NCI-H1417 (cell line): ENCODE results near the gene VPS35L.

Experiments used
- DNase-seq, 3 experiments: peaks; one replicate each; lab custom pipeline; 2025; lab: John Stamatoyannopoulos, UW

VPS35L gene, protein sequence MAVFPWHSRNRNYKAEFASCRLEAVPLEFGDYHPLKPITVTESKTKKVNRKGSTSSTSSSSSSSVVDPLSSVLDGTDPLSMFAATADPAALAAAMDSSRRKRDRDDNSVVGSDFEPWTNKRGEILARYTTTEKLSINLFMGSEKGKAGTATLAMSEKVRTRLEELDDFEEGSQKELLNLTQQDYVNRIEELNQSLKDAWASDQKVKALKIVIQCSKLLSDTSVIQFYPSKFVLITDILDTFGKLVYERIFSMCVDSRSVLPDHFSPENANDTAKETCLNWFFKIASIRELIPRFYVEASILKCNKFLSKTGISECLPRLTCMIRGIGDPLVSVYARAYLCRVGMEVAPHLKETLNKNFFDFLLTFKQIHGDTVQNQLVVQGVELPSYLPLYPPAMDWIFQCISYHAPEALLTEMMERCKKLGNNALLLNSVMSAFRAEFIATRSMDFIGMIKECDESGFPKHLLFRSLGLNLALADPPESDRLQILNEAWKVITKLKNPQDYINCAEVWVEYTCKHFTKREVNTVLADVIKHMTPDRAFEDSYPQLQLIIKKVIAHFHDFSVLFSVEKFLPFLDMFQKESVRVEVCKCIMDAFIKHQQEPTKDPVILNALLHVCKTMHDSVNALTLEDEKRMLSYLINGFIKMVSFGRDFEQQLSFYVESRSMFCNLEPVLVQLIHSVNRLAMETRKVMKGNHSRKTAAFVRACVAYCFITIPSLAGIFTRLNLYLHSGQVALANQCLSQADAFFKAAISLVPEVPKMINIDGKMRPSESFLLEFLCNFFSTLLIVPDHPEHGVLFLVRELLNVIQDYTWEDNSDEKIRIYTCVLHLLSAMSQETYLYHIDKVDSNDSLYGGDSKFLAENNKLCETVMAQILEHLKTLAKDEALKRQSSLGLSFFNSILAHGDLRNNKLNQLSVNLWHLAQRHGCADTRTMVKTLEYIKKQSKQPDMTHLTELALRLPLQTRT

GRCh38 chr16:19555186-19555937 is at the start of gene VPS35L:
Gene VPS35L (plus strand): TSS chr16:19555703. CDS start chr16:19555730, 27 bp downstream.
- DNase-seq: peak; percentile 89 to 98 (median 96)

- DNase-seq: no peak
Observed at GRCh38 chr16:19506965-19507364, 48.5 kb upstream of the VPS35L start.

DNA sequence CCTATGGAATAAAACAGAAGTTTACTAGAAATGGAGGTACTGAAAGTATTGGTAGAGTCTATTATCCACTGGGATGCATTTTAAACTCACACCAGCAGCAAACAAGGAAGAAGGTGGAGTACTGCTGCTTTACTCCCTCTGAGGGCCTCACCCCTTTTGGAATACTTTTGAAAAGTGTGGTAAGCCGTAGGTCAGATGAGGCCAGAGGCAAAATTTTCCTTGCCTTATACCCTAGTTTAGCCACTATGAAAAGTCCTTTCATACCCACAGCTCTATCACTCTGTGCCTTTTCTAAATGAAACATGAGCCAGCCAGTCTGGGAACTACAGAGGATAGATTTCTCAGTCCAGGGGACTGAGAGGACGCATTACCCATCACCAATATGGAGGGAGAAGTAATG is 47.6 kb upstream of the VPS35L start:
- DNase-seq: no peak

GRCh38 chr16:19512297-19512696 is 43.2 kb upstream of the VPS35L start:
- DNase-seq: no peak

DNA sequence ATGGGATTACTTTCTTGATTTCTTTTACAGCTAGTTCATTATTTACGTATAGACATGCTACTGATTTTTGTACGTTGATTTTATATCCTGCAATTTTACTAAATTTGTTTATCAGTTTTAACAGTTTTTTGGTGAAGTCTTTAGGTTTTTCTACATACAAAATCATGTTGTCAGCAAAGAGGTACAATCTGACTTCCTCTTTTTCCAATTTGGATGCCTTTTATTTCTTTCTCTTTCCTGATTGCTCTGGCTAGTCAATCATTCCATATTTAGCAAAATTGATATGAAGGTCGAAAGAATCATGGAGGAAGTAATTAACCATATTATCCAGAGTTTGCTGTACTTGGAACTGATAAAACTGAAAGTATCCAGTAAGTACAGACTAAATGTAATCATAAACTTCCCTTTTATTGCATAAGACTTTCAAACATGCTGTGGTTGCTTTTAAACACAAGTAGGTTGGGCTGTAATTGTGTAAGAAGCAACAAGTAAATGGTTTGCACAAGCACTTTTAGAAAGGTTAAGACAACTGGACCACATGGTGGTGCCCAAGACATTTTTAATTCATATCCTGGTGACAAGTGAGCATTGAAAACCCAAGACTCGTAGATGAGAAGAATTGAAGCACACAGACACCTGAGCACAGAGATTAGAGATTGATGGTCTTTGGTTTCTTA is 42.0 kb upstream of the VPS35L start:
- no peak for DNase-seq

DNA sequence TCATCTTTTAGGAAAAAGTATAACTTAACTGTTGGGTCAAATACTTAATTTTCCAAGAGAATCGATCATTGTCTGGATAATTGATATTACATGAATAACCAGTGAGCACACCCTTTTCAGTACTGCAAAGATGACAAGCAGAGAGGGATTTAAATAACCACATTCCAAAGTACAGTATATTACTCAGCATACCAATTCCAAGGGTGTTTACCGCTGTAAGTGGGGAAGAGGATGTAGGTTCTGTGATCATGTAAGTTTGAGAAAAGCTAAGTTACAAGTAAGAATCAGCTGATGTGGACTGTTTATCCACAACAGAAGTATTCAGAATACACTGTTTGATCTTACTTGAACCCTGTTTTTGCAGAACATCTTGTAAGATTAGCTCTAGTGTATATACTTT is 39.7 kb upstream of the VPS35L start:
- no peak for DNase-seq

GRCh38 chr16:19517424-19518089 is 37.9 kb upstream of the VPS35L start:
- no peak for DNase-seq

DNA sequence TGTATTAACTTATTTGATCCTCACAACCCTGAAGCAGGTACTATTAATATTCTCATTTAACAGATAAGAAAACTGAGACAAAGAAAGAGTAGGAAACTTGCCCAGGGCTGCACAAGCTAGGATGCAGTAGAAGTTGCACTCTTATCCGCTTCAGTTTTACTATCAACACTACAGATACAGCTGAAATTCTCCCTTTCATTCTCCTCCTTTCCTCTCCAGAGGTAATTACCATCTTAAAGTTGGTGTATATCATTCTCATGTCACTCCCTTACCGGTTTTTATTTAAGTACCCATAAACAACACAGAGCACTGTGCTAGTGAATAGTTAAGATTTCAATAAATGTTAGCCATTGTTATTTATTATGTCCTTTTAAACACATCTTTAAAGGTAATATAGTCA is 37.1 kb upstream of the VPS35L start:
- no peak for DNase-seq

DNA sequence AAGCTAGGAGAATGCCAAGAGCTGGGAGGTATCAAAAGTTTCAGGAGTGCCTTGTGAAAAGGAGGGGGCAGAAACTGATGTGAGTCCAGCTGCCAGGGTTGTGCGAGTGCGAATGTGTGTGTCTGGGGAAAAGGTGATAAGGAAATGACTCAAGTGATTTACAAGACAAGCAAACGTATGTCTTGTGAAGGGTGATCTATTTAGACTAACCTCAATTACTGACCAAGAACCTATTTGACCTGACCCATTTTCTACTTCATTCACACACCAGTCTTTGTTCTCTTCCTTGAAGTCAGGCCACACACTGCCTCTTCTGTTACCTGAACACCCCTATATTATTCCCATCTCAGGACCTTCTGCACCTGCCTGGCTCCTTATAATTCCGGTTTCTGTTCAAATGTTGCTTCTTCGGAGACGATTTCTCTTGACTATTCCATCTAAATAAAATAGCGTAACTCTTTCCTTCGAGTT is 34.6 kb upstream of the VPS35L start:
- DNase-seq: peak in 1 of 3 experiments; percentile 45

- peak; percentile 84 to 96 (median 93) for DNase-seq
Observed at GRCh38 chr16:19521471-19522396, 33.8 kb upstream of the VPS35L start, which contains the start of gene GDE1. Gene GDE1 (minus strand): TSS chr16:19522098. CDS start chr16:19521964, 134 bp downstream.

DNA sequence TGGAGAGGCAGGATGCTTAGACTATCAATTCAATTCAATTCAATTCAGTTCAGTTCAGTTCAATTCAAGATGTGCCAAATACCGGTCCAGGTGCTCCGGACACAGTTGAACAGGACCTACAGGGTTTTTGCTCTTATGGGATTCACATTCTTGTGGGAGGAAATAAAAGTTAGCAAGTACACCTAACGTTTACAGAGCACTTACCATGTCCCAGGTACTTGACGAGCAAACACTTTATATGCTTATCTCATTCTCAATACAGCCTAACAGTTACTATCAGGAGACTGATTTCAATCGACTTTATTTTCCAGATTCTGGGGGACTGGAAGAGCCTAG is 33.1 kb upstream of the VPS35L start:
- peak in 1 of 3 experiments; percentile 33 for DNase-seq

GRCh38 chr16:19522760-19523159 is 32.7 kb upstream of the VPS35L start:
- no peak for DNase-seq

DNA sequence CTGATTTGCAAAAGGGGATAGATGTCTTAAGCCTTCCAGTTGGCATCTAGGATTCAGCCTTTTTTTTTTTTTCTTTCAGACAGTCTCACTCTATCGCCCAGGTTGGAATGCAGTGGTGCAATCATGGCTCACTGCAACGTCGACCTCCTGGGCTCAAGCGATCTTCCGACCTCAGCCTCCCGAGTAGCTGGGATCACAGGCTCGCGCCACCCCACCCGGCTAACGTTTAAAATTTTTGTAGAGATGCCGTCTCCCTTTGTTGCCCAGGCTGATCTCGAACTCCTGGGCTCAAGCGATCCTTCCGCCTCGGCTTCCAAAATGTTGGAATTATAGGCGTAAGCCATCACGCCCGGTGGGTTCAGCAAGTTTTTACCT is 32.3 kb upstream of the VPS35L start:
- no peak for DNase-seq

DNA sequence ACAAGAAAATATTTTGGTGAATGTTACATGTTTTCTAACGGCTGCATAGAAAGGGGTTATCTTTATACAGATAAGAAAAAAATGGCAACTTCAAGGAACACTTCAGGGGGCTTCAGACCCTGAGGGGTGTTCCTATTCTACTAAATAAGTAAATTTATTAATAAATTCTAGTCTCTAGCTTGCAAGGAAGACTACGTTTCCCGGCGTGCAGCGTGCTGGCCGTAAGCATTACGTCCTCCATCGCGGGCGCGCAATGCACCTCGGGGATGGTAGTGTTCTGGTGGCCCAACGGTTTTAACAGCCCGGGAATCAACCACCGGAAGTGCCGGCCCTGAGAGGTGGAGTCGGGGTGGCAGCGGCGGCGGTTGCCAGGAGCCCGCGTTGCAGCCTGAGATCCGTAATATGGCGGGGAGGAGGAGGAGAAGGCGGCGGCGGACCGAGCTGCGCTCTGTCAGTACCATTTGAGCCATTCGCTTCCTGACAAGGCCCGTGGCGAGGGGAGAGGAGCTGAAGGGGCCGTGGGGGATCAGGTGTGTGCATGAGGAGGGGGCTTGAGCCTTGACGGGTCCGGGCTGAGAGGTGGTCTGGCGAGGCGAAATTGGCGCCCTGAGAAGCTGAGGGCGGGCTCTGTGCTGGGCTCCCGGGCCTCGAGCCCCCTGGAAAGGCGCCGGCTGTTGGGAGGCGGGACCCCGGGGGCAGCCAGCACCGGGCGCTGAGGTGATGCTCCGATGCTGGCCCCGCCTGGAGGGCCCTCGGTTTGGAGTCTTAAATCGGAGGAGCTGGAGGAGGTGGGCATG is 31.7 kb upstream of the VPS35L start, which contains the start of gene CCP110:
TSS of gene CCP110 (plus strand) at position 384 of the 797 bp plus-strand sequence. CDS start 3,940 bp downstream, outside the sequence.
- peak; percentile 88 to 97 (median 92) for DNase-seq

- peak in 2 of 3 experiments; percentile 60 for DNase-seq
Observed at GRCh38 chr16:19524356-19524615, 31.2 kb upstream of the VPS35L start.

DNA sequence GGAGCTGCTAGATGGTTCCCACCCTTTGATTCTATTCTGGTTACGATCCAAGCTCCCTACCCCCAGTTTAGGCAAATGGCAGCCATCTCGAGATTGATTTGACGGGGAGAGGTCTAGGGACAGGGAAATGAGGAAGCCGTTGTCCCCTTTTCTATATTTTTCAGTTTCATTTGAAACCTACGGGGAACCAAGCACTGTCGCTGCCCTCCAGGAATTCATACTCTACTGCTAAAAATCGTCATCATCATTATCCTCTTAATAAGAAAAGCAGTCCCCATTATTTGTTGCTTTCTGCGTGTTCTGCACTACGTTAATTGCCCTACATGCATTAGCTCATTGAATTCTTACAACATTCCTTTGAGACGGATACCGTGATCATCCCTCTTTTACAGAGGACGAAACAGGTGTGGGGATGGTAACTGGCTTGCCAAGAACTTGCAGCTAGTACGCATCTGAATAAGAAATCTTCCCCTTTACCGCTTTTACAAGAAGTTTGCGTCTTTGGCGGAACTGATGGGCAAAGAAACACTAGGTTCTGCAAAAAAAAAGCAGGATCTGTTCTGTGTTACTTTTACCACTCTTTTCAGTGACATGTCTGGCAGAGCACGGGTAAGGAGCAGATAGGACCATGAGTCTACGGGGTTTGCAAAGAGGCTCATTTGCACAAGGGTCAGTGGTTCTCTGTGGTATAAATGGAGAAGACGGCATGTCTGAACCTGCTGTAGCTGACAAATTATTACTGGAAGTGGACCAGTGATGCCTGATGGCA is 30.7 kb upstream of the VPS35L start:
- DNase-seq: peak; percentile 22 to 70 (median 62)

DNA sequence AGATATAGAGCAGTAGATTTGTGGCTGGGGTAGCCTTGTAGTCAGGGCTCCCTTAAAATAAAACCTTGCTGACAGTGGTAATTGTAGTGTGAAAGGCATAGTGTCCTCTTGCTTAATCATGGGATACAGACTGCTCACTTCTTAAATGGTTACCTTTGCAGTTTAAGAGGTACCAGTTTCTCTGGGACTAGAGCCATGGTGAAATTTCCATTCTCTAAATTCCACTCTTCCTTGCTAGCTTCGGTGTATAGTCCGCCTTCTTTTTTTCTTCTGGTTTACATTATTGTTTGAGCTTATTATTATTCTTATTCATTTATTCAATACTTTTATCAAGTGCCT is 30.1 kb upstream of the VPS35L start:
- DNase-seq: no peak

DNA sequence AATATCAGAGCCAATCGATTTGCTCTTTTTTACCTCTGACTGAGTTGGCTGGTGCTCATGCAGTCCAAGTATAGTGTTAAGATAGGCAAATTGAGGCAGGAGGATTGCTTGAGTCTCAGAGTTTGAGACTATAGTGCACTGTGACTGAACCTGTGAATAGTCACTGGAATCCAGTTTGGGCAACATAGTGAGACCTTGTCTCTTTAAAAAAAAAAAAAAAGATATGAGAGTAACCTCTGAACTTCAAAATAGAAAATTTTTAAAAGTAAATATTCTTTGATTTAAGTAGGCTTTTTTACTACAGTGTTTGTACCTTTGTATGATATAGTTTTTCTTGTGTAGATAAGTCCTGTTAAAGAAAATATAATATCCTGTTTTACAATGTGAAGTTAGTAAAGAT is 28.3 kb upstream of the VPS35L start:
- DNase-seq: no peak
